ENCODE results near the gene CHST8.
"Not testable (repeated sequence)": the region's sequence is repeated elsewhere in the genome, so short reads cannot be mapped to it uniquely, and the experiment has no call there.

CHST8 gene

DNA sequence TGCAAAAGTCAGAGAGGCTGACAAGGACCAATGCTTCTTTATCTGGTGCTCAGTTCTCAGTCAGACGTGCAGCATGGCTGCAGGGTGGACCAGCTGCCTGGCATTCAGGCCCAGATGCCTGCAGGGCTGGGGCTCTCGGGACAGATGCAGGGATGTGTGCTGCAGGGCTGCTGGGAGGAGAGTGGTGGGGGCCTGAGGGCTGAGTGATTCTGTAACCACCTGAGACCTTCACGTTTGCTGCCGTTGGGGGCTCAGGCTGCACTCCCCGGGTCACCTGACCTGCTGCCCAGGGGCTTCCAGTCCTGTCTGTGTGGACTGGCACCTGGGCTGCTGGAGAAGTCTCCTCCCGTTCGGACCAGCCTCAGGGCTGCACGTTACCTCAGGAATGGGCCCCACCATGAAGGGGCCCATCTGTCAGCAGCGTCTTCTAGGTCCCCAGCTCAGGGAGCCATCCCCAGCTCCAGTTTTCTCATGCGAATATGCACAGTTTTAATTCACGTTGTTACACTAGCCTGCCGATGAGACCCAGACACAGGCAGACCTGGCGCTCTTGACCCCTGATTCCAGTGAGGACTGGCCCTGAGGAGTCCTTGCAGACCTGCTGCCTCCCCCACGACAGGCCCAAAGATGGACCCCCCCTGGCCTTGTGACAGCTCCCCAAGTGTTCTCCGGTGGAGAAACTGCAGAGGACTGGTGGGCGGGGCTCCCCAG is 191.8 kb downstream of the CHST8 start:
- Histone ChIP-seq H3K36me3 (ENCODE audit: control insufficient read depth in 2 of 2, insufficient read depth in 2 of 2, low read length in 2 of 2) (peaks cover 0 to 7% of the 10 kb centered on the region in 2 donors), H3K9me3 (ENCODE audit: control insufficient read depth in 2 of 2, low read length in 2 of 2) (no peaks in the 10 kb centered on the region), H3K4me3 (ENCODE audit: low read length in 2 of 2) (no peak overlapping the region), H3K27me3 (ENCODE audit: control insufficient read depth in 2 of 2, insufficient read depth in 2 of 2, low read length in 2 of 2) (no peaks in the 10 kb centered on the region), H3K4me1 (ENCODE audit: control insufficient read depth in 2 of 2, insufficient read depth in 2 of 2, low read length in 2 of 2) (no peaks in the 10 kb centered on the region), H3K27ac (ENCODE audit: low read depth in 2 of 2, low read length in 2 of 2) (no peak overlapping the region), H3K9ac (ENCODE audit: low read depth in 1 of 2, low read length in 2 of 2) (no peak overlapping the region)

- Histone ChIP-seq H3K4me1 (ENCODE audit: control insufficient read depth in 2 of 2, insufficient read depth in 2 of 2, low read length in 2 of 2) (peaks cover 2 to 3% of the 10 kb centered on the region in 2 donors), H3K27ac (ENCODE audit: low read depth in 2 of 2, low read length in 2 of 2) (no peak overlapping the region), H3K9me3 (ENCODE audit: control insufficient read depth in 2 of 2, low read length in 2 of 2) (no peaks in the 10 kb centered on the region), H3K4me3 (ENCODE audit: low read length in 2 of 2) (no peak overlapping the region), H3K9ac (ENCODE audit: low read depth in 1 of 2, low read length in 2 of 2) (no peak overlapping the region), H3K27me3 (ENCODE audit: control insufficient read depth in 2 of 2, insufficient read depth in 2 of 2, low read length in 2 of 2) (no peaks in the 10 kb centered on the region), H3K36me3 (ENCODE audit: control insufficient read depth in 2 of 2, insufficient read depth in 2 of 2, low read length in 2 of 2) (peaks cover 0 to 5% of the 10 kb centered on the region in 2 donors)
Observed at GRCh38 chr19:33814181-33815165, 192.7 kb downstream of the CHST8 start.

- peaks cover 9 to 10% of the 10 kb centered on the region in 2 donors for H3K4me1 ChIP-seq (ENCODE audit: control insufficient read depth in 2 of 2, insufficient read depth in 2 of 2, low read length in 2 of 2)
- no peak overlapping the region for H3K9ac ChIP-seq (ENCODE audit: low read depth in 1 of 2, low read length in 2 of 2)
- H3K27me3 ChIP-seq (ENCODE audit: control insufficient read depth in 2 of 2, insufficient read depth in 2 of 2, low read length in 2 of 2): no peaks in the 10 kb centered on the region
- H3K36me3 ChIP-seq (ENCODE audit: control insufficient read depth in 2 of 2, insufficient read depth in 2 of 2, low read length in 2 of 2): peaks cover 0 to 5% of the 10 kb centered on the region in 2 donors
- no peak overlapping the region for H3K4me3 ChIP-seq (ENCODE audit: low read length in 2 of 2)
- H3K9me3 ChIP-seq (ENCODE audit: control insufficient read depth in 2 of 2, low read length in 2 of 2): no peaks in the 10 kb centered on the region
- no peak overlapping the region for H3K27ac ChIP-seq (ENCODE audit: low read depth in 2 of 2, low read length in 2 of 2)
Observed at GRCh38 chr19:33815380-33816340, 193.9 kb downstream of the CHST8 start.

DNA sequence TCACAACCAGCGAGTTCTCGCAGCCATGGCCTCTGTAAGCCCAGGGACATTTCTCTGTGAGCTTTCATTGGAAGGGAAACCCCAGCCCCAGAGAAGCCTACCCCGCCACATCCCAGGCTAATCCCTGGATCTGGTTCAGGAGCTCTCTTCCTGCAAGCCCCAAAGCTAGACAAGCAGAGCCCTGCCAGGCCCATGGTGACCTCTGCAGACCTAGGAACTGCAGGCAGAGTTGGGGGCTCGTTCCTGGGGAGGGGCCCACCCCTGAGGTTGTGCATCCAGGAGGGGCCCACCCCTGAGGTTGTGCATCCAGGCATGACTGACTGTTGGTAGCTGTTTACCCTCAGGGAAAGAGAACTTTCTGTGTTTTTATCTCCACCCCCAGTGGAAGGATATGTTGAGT is 196.7 kb downstream of the CHST8 start:
- Histone ChIP-seq H3K36me3 (ENCODE audit: control insufficient read depth in 2 of 2, insufficient read depth in 2 of 2, low read length in 2 of 2) (no peaks in the 10 kb centered on the region), H3K4me3 (ENCODE audit: low read length in 2 of 2) (no peak overlapping the region), H3K4me1 (ENCODE audit: control insufficient read depth in 2 of 2, insufficient read depth in 2 of 2, low read length in 2 of 2) (peaks cover 10 to 12% of the 10 kb centered on the region in 2 donors), H3K27ac (ENCODE audit: low read depth in 2 of 2, low read length in 2 of 2) (no peak overlapping the region), H3K27me3 (ENCODE audit: control insufficient read depth in 2 of 2, insufficient read depth in 2 of 2, low read length in 2 of 2) (peaks cover 0 to 1% of the 10 kb centered on the region in 2 donors), H3K9me3 (ENCODE audit: control insufficient read depth in 2 of 2, low read length in 2 of 2) (no peaks in the 10 kb centered on the region), H3K9ac (ENCODE audit: low read depth in 1 of 2, low read length in 2 of 2) (no peak overlapping the region)

- not testable (repeated sequence) for H3K36me3 ChIP-seq (ENCODE audit: control insufficient read depth in 2 of 2, insufficient read depth in 2 of 2, low read length in 2 of 2); H3K27ac ChIP-seq (ENCODE audit: low read depth in 2 of 2, low read length in 2 of 2); H3K4me3 ChIP-seq (ENCODE audit: low read length in 2 of 2); H3K9ac ChIP-seq (ENCODE audit: low read depth in 1 of 2, low read length in 2 of 2); H3K9me3 ChIP-seq (ENCODE audit: control insufficient read depth in 2 of 2, low read length in 2 of 2); H3K27me3 ChIP-seq (ENCODE audit: control insufficient read depth in 2 of 2, insufficient read depth in 2 of 2, low read length in 2 of 2)
- peaks cover 10 to 12% of the 10 kb centered on the region in 2 donors for H3K4me1 ChIP-seq (ENCODE audit: control insufficient read depth in 2 of 2, insufficient read depth in 2 of 2, low read length in 2 of 2)
Observed at GRCh38 chr19:33819078-33819477, 197.3 kb downstream of the CHST8 start.

GRCh38 chr19:33819506-33819879 is 197.7 kb downstream of the CHST8 start:
- Histone ChIP-seq H3K27ac (ENCODE audit: low read depth in 2 of 2, low read length in 2 of 2) (peak overlapping the region; percentile 51 to 59), H3K27me3 (ENCODE audit: control insufficient read depth in 2 of 2, insufficient read depth in 2 of 2, low read length in 2 of 2) (peaks cover 0 to 3% of the 10 kb centered on the region in 2 donors), H3K4me1 (ENCODE audit: control insufficient read depth in 2 of 2, insufficient read depth in 2 of 2, low read length in 2 of 2) (peaks cover 10 to 12% of the 10 kb centered on the region in 2 donors), H3K9ac (ENCODE audit: low read depth in 1 of 2, low read length in 2 of 2) (peak overlapping the region in 1 of 2 donors; percentile 26), H3K9me3 (ENCODE audit: control insufficient read depth in 2 of 2, low read length in 2 of 2) (no peaks in the 10 kb centered on the region), H3K36me3 (ENCODE audit: control insufficient read depth in 2 of 2, insufficient read depth in 2 of 2, low read length in 2 of 2) (no peaks in the 10 kb centered on the region), H3K4me3 (ENCODE audit: low read length in 2 of 2) (peak overlapping the region; percentile 38 to 66)

DNA sequence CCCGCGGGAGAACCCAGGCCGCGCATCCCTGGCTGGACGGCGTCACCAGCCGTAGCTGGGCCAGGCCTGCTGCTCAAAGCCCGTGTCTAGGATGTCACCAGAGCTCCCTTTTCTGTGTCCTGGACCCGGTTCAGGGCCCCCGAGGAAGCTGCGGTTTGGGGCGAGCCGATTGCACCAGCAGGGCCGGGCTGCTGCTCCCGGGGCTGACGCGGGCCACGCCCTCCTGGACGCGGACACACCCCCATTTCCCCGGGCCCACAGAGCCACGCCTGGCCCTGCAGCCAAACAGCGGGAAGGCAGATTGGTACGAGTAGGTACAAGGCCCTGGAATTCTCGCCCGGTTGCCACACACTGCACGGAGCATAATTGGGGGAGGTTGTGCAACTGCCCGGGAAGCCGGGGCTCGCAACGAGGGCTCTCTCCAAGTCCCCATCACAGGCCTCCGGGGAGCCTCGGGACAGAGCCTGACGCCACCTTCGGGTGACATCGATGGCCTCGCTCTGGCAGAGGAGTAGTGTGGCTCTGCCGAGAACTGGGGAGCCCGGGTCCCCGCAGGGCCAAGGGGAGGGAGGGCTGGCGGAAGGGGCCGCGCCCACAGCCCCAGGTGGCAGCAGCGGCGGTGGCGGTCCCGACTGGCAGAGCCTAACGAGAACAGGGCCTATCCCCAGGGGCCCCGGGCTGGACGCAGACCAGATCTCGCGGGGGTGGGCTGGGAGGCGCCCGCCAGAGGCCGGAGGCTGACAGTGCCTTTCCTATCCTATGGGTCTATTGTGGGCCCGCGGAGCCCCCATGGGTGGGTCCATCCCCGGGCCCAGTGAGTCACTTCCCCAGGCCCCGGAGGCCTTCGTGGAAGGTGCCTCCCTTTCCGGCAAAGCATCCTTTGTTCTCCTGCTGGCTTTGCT is 198.4 kb downstream of the CHST8 start:
- H3K4me3 ChIP-seq (ENCODE audit: low read length in 2 of 2): peak overlapping the region; percentile 38 to 66
- peaks cover 10 to 12% of the 10 kb centered on the region in 2 donors for H3K4me1 ChIP-seq (ENCODE audit: control insufficient read depth in 2 of 2, insufficient read depth in 2 of 2, low read length in 2 of 2)
- H3K9ac ChIP-seq (ENCODE audit: low read depth in 1 of 2, low read length in 2 of 2): peak overlapping the region; percentile 26 to 47
- no peaks in the 10 kb centered on the region for H3K36me3 ChIP-seq (ENCODE audit: control insufficient read depth in 2 of 2, insufficient read depth in 2 of 2, low read length in 2 of 2)
- no peaks in the 10 kb centered on the region for H3K9me3 ChIP-seq (ENCODE audit: control insufficient read depth in 2 of 2, low read length in 2 of 2)
- peak overlapping the region; percentile 51 to 59 for H3K27ac ChIP-seq (ENCODE audit: low read depth in 2 of 2, low read length in 2 of 2)
- H3K27me3 ChIP-seq (ENCODE audit: control insufficient read depth in 2 of 2, insufficient read depth in 2 of 2, low read length in 2 of 2): peaks cover 0 to 3% of the 10 kb centered on the region in 2 donors

- Histone ChIP-seq H3K9me3 (ENCODE audit: control insufficient read depth in 2 of 2, low read length in 2 of 2) (no peaks in the 10 kb centered on the region), H3K36me3 (ENCODE audit: control insufficient read depth in 2 of 2, insufficient read depth in 2 of 2, low read length in 2 of 2) (no peaks in the 10 kb centered on the region), H3K27ac (ENCODE audit: low read depth in 2 of 2, low read length in 2 of 2) (no peak overlapping the region), H3K27me3 (ENCODE audit: control insufficient read depth in 2 of 2, insufficient read depth in 2 of 2, low read length in 2 of 2) (peaks cover 0 to 3% of the 10 kb centered on the region in 2 donors), H3K9ac (ENCODE audit: low read depth in 1 of 2, low read length in 2 of 2) (no peak overlapping the region), H3K4me3 (ENCODE audit: low read length in 2 of 2) (no peak overlapping the region), H3K4me1 (ENCODE audit: control insufficient read depth in 2 of 2, insufficient read depth in 2 of 2, low read length in 2 of 2) (peaks cover 10 to 12% of the 10 kb centered on the region in 2 donors)
Observed at GRCh38 chr19:33821871-33822270, 200.1 kb downstream of the CHST8 start.
